ENCODE measurements around the gene MYLK. TPM values are rescaled to one million over a fixed set of nuclear protein-coding genes. Genes with fewer than 3 reads are reported as not detected.

Gene MYLK
- total RNA-seq, 4 donors from 2014 or later = 24.6 to 47.0 (median 39.2) TPM

- Histone ChIP-seq H3K4me3 (no peak overlapping the region), H3K27ac (no peak overlapping the region), H3K4me1 (no peaks in the 10 kb centered on the region), H3K36me3 (no peaks in the 10 kb centered on the region), H3K27me3 (no peaks in the 10 kb centered on the region), H3K9me3 (peaks cover 14% of the 10 kb centered on the region)
- no peak for DNase-seq (ENCODE audit: low spot score in 2 of 2)
- TF ChIP-seq POLR2A (IDR thresholded peaks at IDR 0.05) (no peak), EP300 (IDR thresholded peaks at IDR 0.05) (no peak), CTCF (IDR thresholded peaks at IDR 0.05) (no peak), POLR2AphosphoS5 (IDR thresholded peaks at IDR 0.05) (no peak)
- WGBS = 96% methylated on average over 2 of the region's 2 CpGs
These were observed 43.2 kb downstream of the MYLK start for GRCh38 chr3:123840961-123841360.

GRCh38 chr3:123837858-123838257 lies 46.3 kb downstream of the MYLK start:
- Histone ChIP-seq H3K27me3 (no peaks in the 10 kb centered on the region), H3K36me3 (no peaks in the 10 kb centered on the region), H3K27ac (no peak overlapping the region), H3K4me1 (no peaks in the 10 kb centered on the region), H3K4me3 (no peak overlapping the region), H3K9me3 (peaks cover 14% of the 10 kb centered on the region)
- TF ChIP-seq EP300 (IDR thresholded peaks at IDR 0.05) = no peak
- no peak for TF ChIP-seq POLR2A (IDR thresholded peaks at IDR 0.05)
- TF ChIP-seq POLR2AphosphoS5 (IDR thresholded peaks at IDR 0.05) = no peak
- TF ChIP-seq CTCF (IDR thresholded peaks at IDR 0.05) = no peak
- DNase-seq (ENCODE audit: low spot score in 2 of 2) = no peak

- Histone ChIP-seq H3K4me1 (no peaks in the 10 kb centered on the region), H3K36me3 (no peaks in the 10 kb centered on the region), H3K27ac (no peak overlapping the region), H3K27me3 (no peaks in the 10 kb centered on the region), H3K4me3 (no peak overlapping the region), H3K9me3 (no peaks in the 10 kb centered on the region)
- 58% methylated on average over 2 of the region's 2 CpGs for WGBS
- DNase-seq (ENCODE audit: low spot score in 2 of 2) = no peak
- TF ChIP-seq POLR2A (IDR thresholded peaks at IDR 0.05) (no peak), CTCF (IDR thresholded peaks at IDR 0.05) (no peak), EP300 (IDR thresholded peaks at IDR 0.05) (no peak), POLR2AphosphoS5 (IDR thresholded peaks at IDR 0.05) (no peak)
These were observed 49.5 kb downstream of the MYLK start for GRCh38 chr3:123834631-123835030.

GRCh38 chr3:123833398-123833785 lies 50.7 kb downstream of the MYLK start:
- Histone ChIP-seq H3K27ac (no peak overlapping the region), H3K4me3 (no peak overlapping the region), H3K36me3 (no peaks in the 10 kb centered on the region), H3K4me1 (no peaks in the 10 kb centered on the region), H3K9me3 (peaks cover 4% of the 10 kb centered on the region), H3K27me3 (no peaks in the 10 kb centered on the region)
- TF ChIP-seq POLR2AphosphoS5 (IDR thresholded peaks at IDR 0.05) (no peak), POLR2A (IDR thresholded peaks at IDR 0.05) (no peak), CTCF (IDR thresholded peaks at IDR 0.05) (no peak), EP300 (IDR thresholded peaks at IDR 0.05) (no peak)
- 63% methylated on average over 1 of the region's 1 CpG for WGBS
- no peak for DNase-seq (ENCODE audit: low spot score in 2 of 2)

- Histone ChIP-seq H3K9me3 (peaks cover 9% of the 10 kb centered on the region), H3K36me3 (no peaks in the 10 kb centered on the region), H3K27me3 (no peaks in the 10 kb centered on the region), H3K27ac (no peak overlapping the region), H3K4me1 (no peaks in the 10 kb centered on the region), H3K4me3 (no peak overlapping the region)
- no peak for DNase-seq (ENCODE audit: low spot score in 2 of 2)
- TF ChIP-seq CTCF (IDR thresholded peaks at IDR 0.05) (no peak), POLR2A (IDR thresholded peaks at IDR 0.05) (no peak), EP300 (IDR thresholded peaks at IDR 0.05) (no peak), POLR2AphosphoS5 (IDR thresholded peaks at IDR 0.05) (no peak)
- WGBS = 56% methylated on average over 3 of the region's 3 CpGs
These were observed 51.3 kb downstream of the MYLK start for GRCh38 chr3:123832692-123833397.

All from suprapubic skin (tissue), 4 donors.